22Rv1 (cell line): ENCODE data around the gene SPA17.

Experiments used
- CTCF ChIP-seq: fragments of 450-650 bp; IDR thresholded peaks from 2 replicates; pipeline ENCODE4 v1.5.1; 2017; ENCODE audit warnings: mild to moderate bottlenecking
- ZFX ChIP-seq: fragments of 450-650 bp; IDR thresholded peaks from 2 replicates; pipeline ENCODE4 v1.6.1; 2017; ENCODE audit warnings: antibody characterized with exemption, borderline replicate concordance

GRCh38 chr11:124736736-124737135 is 63.0 kb downstream of the SPA17 start:
- TF ChIP-seq CTCF (no peak), ZFX (no peak)
